Measurements from ENCODE around the gene DENND6B.

DNA sequence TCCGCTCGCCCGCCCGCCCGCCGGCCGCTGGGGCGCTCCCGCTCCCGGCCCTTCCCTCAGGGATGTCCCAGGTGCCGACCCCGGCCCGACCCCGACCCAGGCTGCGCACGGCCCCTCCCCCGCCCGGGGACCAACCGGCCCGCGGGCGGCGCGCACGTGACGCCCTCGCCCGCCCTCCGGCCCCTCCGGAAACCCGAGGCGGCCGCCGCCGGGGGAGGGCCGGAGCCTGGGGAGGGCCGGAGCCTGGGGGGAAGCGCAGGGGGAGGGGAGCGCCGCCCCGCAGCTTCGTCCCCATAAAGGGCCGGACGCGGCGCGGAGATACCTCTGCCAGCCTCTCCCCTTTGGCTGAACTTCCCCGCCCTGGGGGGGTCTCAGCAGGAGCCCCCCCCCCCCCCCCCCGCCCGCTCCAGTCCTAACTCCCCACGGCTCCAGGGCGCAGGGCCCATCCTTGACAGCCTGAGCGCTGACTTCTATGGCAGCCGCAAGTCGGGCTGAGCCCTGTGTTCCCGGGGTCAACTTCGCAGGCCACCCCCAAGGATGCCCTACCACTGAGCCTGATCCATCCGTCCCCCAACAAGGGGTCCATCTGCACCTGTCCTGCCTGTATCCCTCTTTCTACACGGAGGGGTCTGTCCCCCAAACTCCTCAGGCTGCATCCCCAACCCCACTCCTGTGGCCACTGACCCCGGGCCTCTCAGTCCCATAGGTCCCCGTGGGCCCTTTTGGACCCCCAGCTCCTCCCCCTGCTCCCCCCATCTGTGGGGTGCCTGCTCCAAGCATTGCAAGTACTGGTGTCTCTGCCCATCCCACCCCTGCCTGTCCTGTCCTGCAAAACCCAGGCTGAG lies 65.0 kb downstream of the DENND6B start, which contains the start of gene MAPK12:
- TF ChIP-seq, protein P1, sequence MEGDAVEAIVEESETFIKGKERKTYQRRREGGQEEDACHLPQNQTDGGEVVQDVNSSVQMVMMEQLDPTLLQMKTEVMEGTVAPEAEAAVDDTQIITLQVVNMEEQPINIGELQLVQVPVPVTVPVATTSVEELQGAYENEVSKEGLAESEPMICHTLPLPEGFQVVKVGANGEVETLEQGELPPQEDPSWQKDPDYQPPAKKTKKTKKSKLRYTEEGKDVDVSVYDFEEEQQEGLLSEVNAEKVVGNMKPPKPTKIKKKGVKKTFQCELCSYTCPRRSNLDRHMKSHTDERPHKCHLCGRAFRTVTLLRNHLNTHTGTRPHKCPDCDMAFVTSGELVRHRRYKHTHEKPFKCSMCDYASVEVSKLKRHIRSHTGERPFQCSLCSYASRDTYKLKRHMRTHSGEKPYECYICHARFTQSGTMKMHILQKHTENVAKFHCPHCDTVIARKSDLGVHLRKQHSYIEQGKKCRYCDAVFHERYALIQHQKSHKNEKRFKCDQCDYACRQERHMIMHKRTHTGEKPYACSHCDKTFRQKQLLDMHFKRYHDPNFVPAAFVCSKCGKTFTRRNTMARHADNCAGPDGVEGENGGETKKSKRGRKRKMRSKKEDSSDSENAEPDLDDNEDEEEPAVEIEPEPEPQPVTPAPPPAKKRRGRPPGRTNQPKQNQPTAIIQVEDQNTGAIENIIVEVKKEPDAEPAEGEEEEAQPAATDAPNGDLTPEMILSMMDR (IDR thresholded peaks at IDR 0.05): no peak
- TF ChIP-seq POLR2AphosphoS5 (IDR thresholded peaks at IDR 0.05) (no peak), POLR2A (IDR thresholded peaks at IDR 0.05) (no peak)
